Liver (tissue), 9 donors: ENCODE data around the gene LAMB1. TPM values are rescaled to one million over a fixed set of nuclear protein-coding genes. Genes with fewer than 3 reads are reported as not detected.

Experiments
- DNase-seq: peaks from one replicate; pipeline ENCODE4 v3.0.0-alpha.2; 2017; ENCODE audit warnings: low spot score
- H3K27ac ChIP-seq, 2 donors: one replicate each; pipeline ENCODE4 v1.7.0; 2013; ENCODE audit warnings: inconsistent platforms in 2 of 2, low read length in 2 of 2, control low read depth in 1 of 2, low read depth in 1 of 2, mild to moderate bottlenecking in 1 of 2
- H3K27me3 ChIP-seq, 4 donors: one replicate each; pipeline versions ENCODE4 v1.6.1 to v1.7.0; 2013; ENCODE audit warnings: low read length in 3 of 4, inconsistent platforms in 1 of 4, mild to moderate bottlenecking in 1 of 4, moderate library complexity in 1 of 4; ENCODE audit not compliant: control insufficient read depth in 4 of 4, insufficient read depth in 4 of 4
- H3K36me3 ChIP-seq, 4 donors: one replicate each; pipeline versions ENCODE4 v1.6.1 to v1.7.0; 2013; ENCODE audit warnings: low read length in 3 of 4, mild to moderate bottlenecking in 3 of 4, low read depth in 1 of 4, moderate library complexity in 1 of 4; ENCODE audit not compliant: control insufficient read depth in 4 of 4, insufficient read depth in 3 of 4
- H3K4me1 ChIP-seq, 4 donors: one replicate each; pipeline versions ENCODE4 v1.6.1 to v1.7.0; 2013; ENCODE audit warnings: low read length in 3 of 4, mild to moderate bottlenecking in 3 of 4, moderate library complexity in 1 of 4; ENCODE audit not compliant: control insufficient read depth in 4 of 4, insufficient read depth in 4 of 4
- H3K4me3 ChIP-seq, 3 donors: one replicate each; pipeline versions ENCODE4 v1.6.1 to v1.7.0; 2013; ENCODE audit warnings: low read length in 3 of 3, control low read depth in 1 of 3, low read depth in 1 of 3, mild to moderate bottlenecking in 1 of 3
- H3K9ac ChIP-seq, 2 donors: one replicate each; pipeline ENCODE4 v1.7.0; 2013; ENCODE audit warnings: low read length in 2 of 2, mild to moderate bottlenecking in 2 of 2, moderate library complexity in 2 of 2, control low read depth in 1 of 2, low read depth in 1 of 2
- H3K9me3 ChIP-seq, 4 donors: one replicate each; pipeline versions ENCODE4 v1.6.1 to v1.7.0; 2013; ENCODE audit warnings: low read length in 3 of 4; ENCODE audit not compliant: control insufficient read depth in 4 of 4
- ATF3 ChIP-seq: IDR thresholded peaks from 2 replicates; pipeline ENCODE4 v1.6.1; 2016; ENCODE audit warnings: antibody characterized with exemption
- CTCF ChIP-seq: fragments of 150-350 bp; IDR thresholded peaks from 2 replicates; pipeline ENCODE4 v1.5.1; 2017; ENCODE audit warnings: improper control_type of control experiment, low read depth, low read length; ENCODE audit not compliant: missing input control
- EGR1 ChIP-seq, 2 donors: IDR thresholded peaks; 2 replicates each; pipeline ENCODE4 v1.6.1; 2016 to 2018; ENCODE audit warnings: antibody characterized with exemption in 2 of 2, low read depth in 2 of 2
- FOXA2 ChIP-seq: IDR thresholded peaks from 2 replicates; pipeline ENCODE4 v1.6.1; 2016; ENCODE audit warnings: antibody characterized with exemption
- GABPA ChIP-seq, 2 donors: IDR thresholded peaks in 1 of 2; conservative IDR thresholded peaks in 1 of 2; 2 replicates each; pipeline ENCODE4 v1.6.1; 2016; ENCODE audit warnings: antibody characterized with exemption in 2 of 2, mild to moderate bottlenecking in 1 of 2, moderate library complexity in 1 of 2
- HNF4A ChIP-seq, 2 donors: conservative IDR thresholded peaks; 2 replicates each; pipeline ENCODE4 v1.6.1; 2016; ENCODE audit warnings: antibody characterized with exemption in 2 of 2, mild to moderate bottlenecking in 2 of 2
- JUND ChIP-seq, 2 donors: IDR thresholded peaks; 2 replicates each; pipeline ENCODE4 v1.6.1; 2016; ENCODE audit warnings: antibody characterized with exemption in 2 of 2
- MAX ChIP-seq: IDR thresholded peaks from 2 replicates; pipeline ENCODE4 v1.6.1; 2016; ENCODE audit warnings: antibody characterized with exemption
- NR2F2 ChIP-seq: IDR thresholded peaks from 2 replicates; pipeline ENCODE4 v1.6.1; 2016; ENCODE audit warnings: antibody characterized with exemption
- RAD21 ChIP-seq, 2 donors: IDR thresholded peaks; 2 replicates each; pipeline ENCODE4 v1.6.1; 2016; ENCODE audit warnings: antibody characterized with exemption in 2 of 2, mild to moderate bottlenecking in 2 of 2
- REST ChIP-seq: IDR thresholded peaks from 2 replicates; pipeline ENCODE4 v1.6.1; 2016; ENCODE audit warnings: antibody characterized with exemption, mild to moderate bottlenecking
- RXRA ChIP-seq, 2 donors: IDR thresholded peaks; 2 replicates each; pipeline ENCODE4 v1.6.1; 2017 to 2018; ENCODE audit warnings: antibody characterized with exemption in 2 of 2, mild to moderate bottlenecking in 1 of 2
- SP1 ChIP-seq: IDR thresholded peaks from 2 replicates; pipeline ENCODE4 v1.6.1; 2018; ENCODE audit warnings: antibody characterized with exemption, mild to moderate bottlenecking
- TAF1 ChIP-seq: conservative IDR thresholded peaks from 2 replicates; pipeline ENCODE4 v1.6.1; 2016; ENCODE audit warnings: antibody characterized with exemption, mild to moderate bottlenecking
- YY1 ChIP-seq: IDR thresholded peaks from 2 replicates; pipeline ENCODE4 v1.6.1; 2016; ENCODE audit warnings: antibody characterized with exemption, mild to moderate bottlenecking
- ZBTB33 ChIP-seq: IDR thresholded peaks from 2 replicates; pipeline ENCODE4 v1.6.1; 2016; ENCODE audit warnings: antibody characterized with exemption
- WGBS: extraction: QIAGEN DNeasy Blood & Tissue Kit; methylation state at CpG from one replicate; pipeline ENCODE4 v1.1.7; 2013; 5-methylcytosine and 5-hydroxymethylcytosine counted together
- polyA plus RNA-seq, 2 donors: library from polyadenylated mRNA; stranded (reverse) in 1 of 2; unstranded in 1 of 2; fragments of 200-250 nt in 1 of 2; fragments of >200 nt in 1 of 2; fragmentation: Nextera tagmentation in 1 of 2; extraction: Ambion mirVana in 1 of 2; gene quantifications; one replicate each; pipeline versions ENCODE4 v1.2.1 to v1.2.3, GENCODE V29; 2013 to 2015
- total RNA-seq, 2 donors: library from RNA; depleted of rRNA; stranded (reverse); fragments of >200 nt; gene quantifications; one replicate each; pipeline ENCODE4 v1.2.3, GENCODE V29; 2014
- donor health status: healthy.
- donor health status: healthy.
- donor health status: healthy.
- donor health status: healthy.
- donor health status: healthy.

The LAMB1 gene
- total and polyA plus RNA-seq, 4 donors, result 12.6 to 63.1 (median 25.8) TPM

GRCh38 chr7:107982918-107983389 lies 20.0 kb downstream of the LAMB1 start:
- WGBS, result 72% methylated on average over 2 of the region's 2 CpGs
- TF ChIP-seq REST (no peak), ATF3 (no peak), FOXA2 (no peak), NR2F2 (no peak), RAD21 (IDR thresholded peaks at IDR 0.05) (no peak), TAF1 (no peak), EGR1 (IDR thresholded peaks at IDR 0.05; ENCODE audit: low read depth in 2 of 2) (no peak), HNF4A (conservative IDR thresholded peaks at IDR 0.05) (no peak)
- H3K27ac ChIP-seq, result no peak overlapping the region

GRCh38 chr7:107982042-107982840 lies 20.7 kb downstream of the LAMB1 start:
- Histone ChIP-seq H3K4me1 (no peaks in the 10 kb centered on the region), H3K27me3 (no peaks in the 10 kb centered on the region), H3K27ac (no peak overlapping the region), H3K9me3 (no peaks in the 10 kb centered on the region), H3K4me3 (no peak overlapping the region), H3K9ac (no peak overlapping the region), H3K36me3 (no peaks in the 10 kb centered on the region)
- WGBS, result 76% methylated on average over 9 of the region's 9 CpGs
- DNase-seq, result no peak
- TF ChIP-seq ZBTB33 (no peak), NR2F2 (no peak), EGR1 (IDR thresholded peaks at IDR 0.05; ENCODE audit: low read depth in 2 of 2) (no peak), JUND (IDR thresholded peaks at IDR 0.05) (no peak), CTCF (no peak), FOXA2 (no peak), MAX (no peak), SP1 (no peak), HNF4A (conservative IDR thresholded peaks at IDR 0.05) (no peak), YY1 (no peak), RAD21 (IDR thresholded peaks at IDR 0.05) (no peak), GABPA (IDR thresholded peaks at IDR 0.05 in 1 of 2, conservative IDR thresholded peaks at IDR 0.05 in 1 of 2) (no peak), TAF1 (no peak), RXRA (IDR thresholded peaks at IDR 0.05) (no peak)

More at GRCh38 chr7:107982918-107983389, 20.0 kb downstream of the LAMB1 start:
- H3K9ac ChIP-seq, result no peak overlapping the region
- no peaks in the 10 kb centered on the region for H3K4me1 ChIP-seq
- DNase-seq, result no peak
- no peaks in the 10 kb centered on the region for H3K27me3 ChIP-seq
- H3K9me3 ChIP-seq, result no peaks in the 10 kb centered on the region
- H3K4me3 ChIP-seq, result no peak overlapping the region
- no peaks in the 10 kb centered on the region for H3K36me3 ChIP-seq
